ENCODE results near the gene NDUFAF4.

NDUFAF4 gene

GRCh38 chr6:96897396-96898240 is at the start of gene NDUFAF4:
Gene NDUFAF4, minus strand, starts transcription at chr6:96897891. Its CDS starts 90 bp downstream, at chr6:96897801.
- peak; percentile 95 for DNase-seq

GRCh38 chr6:96947055-96947454 is 49.4 kb upstream of the NDUFAF4 start:
- no peak for DNase-seq

GRCh38 chr6:96943555-96944215 is 46.0 kb upstream of the NDUFAF4 start:
- no peak for DNase-seq

- DNase-seq: no peak
Measured at GRCh38 chr6:96942676-96943075, 45.0 kb upstream of the NDUFAF4 start.

GRCh38 chr6:96940322-96940721 is 42.6 kb upstream of the NDUFAF4 start:
- DNase-seq: no peak

- DNase-seq: no peak
Measured at GRCh38 chr6:96939007-96939805, 41.5 kb upstream of the NDUFAF4 start.

GRCh38 chr6:96934087-96934486 is 36.4 kb upstream of the NDUFAF4 start:
- DNase-seq: no peak

GRCh38 chr6:96931198-96931597 is 33.5 kb upstream of the NDUFAF4 start:
- no peak for DNase-seq

GRCh38 chr6:96929741-96930140 is 32.0 kb upstream of the NDUFAF4 start:
- no peak for DNase-seq

- no peak for DNase-seq
Measured at GRCh38 chr6:96927660-96928059, 30.0 kb upstream of the NDUFAF4 start.

GRCh38 chr6:96926425-96926824 is 28.7 kb upstream of the NDUFAF4 start:
- DNase-seq: no peak

- DNase-seq: no peak
Measured at GRCh38 chr6:96925290-96925687, 27.6 kb upstream of the NDUFAF4 start.

- DNase-seq: no peak
Measured at GRCh38 chr6:96923871-96924493, 26.3 kb upstream of the NDUFAF4 start.

GRCh38 chr6:96923400-96923799 is 25.7 kb upstream of the NDUFAF4 start:
- no peak for DNase-seq

- DNase-seq: no peak
Measured at GRCh38 chr6:96917098-96917497, 19.4 kb upstream of the NDUFAF4 start.

GRCh38 chr6:96913621-96914020 is 15.9 kb upstream of the NDUFAF4 start:
- DNase-seq: no peak

GRCh38 chr6:96911751-96912150 is 14.1 kb upstream of the NDUFAF4 start:
- no peak for DNase-seq

- no peak for DNase-seq
Measured at GRCh38 chr6:96911171-96911570, 13.5 kb upstream of the NDUFAF4 start.

- no peak for DNase-seq
Measured at GRCh38 chr6:96909811-96910210, 12.1 kb upstream of the NDUFAF4 start.

- no peak for DNase-seq
Measured at GRCh38 chr6:96907498-96907897, 9.8 kb upstream of the NDUFAF4 start.

GRCh38 chr6:96900873-96901272 is 3.2 kb upstream of the NDUFAF4 start:
- DNase-seq: no peak

GRCh38 chr6:96899451-96899998 is 1.8 kb upstream of the NDUFAF4 start:
- no peak for DNase-seq

- peak; percentile 20 for DNase-seq
Measured at GRCh38 chr6:96899019-96899418, 1.3 kb upstream of the NDUFAF4 start.

Measured in NCI-H1105 (cell line).